HS-27A (cell line): ENCODE data around the gene SEC24C.

Experiments
- DNase-seq: peaks from one replicate; pipeline ENCODE4 v3.0.0-alpha.2; 2012; ENCODE audit warnings: low read depth, missing footprints

Gene SEC24C

DNA sequence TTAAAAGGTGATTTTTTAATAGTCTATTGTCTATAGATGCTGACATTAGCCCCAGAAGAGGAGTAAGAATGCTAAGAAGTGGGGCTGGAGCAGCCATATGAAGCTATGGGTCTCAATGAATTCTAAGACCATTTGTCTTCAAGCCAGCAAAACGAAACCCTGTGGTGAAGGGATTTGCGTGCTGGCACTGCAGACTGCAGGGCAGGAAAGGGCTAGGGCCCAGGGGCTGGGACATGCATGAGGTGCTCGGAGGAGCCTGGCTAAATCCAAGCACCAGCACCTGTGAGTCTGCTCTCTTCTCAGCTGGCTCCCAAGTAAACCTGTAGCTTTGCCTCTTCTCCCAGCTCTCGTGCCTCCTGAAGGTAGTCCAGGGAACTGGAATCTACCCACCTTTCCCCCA, 68.5 kb downstream of the SEC24C start:
- DNase-seq: no peak

DNA sequence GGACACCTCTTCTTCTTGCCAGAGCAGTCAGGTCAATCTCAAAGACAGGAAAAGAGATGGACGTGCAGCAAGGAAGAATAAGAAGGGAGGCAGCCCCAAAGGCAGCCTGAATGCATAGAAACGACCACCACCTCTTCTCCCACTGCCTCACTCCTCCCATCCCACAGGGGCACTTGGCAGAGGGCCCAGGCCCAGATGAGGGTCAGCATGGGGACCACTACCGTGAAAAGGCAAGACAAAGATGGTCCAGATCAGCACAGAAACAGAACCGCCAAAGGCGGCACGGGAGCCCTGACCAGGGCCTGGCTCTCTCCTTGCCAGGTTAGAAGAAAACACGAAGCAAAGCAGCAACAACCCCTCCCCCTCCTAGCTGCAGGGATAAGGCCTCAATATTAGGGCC, 69.2 kb downstream of the SEC24C start:
- no peak for DNase-seq

DNA sequence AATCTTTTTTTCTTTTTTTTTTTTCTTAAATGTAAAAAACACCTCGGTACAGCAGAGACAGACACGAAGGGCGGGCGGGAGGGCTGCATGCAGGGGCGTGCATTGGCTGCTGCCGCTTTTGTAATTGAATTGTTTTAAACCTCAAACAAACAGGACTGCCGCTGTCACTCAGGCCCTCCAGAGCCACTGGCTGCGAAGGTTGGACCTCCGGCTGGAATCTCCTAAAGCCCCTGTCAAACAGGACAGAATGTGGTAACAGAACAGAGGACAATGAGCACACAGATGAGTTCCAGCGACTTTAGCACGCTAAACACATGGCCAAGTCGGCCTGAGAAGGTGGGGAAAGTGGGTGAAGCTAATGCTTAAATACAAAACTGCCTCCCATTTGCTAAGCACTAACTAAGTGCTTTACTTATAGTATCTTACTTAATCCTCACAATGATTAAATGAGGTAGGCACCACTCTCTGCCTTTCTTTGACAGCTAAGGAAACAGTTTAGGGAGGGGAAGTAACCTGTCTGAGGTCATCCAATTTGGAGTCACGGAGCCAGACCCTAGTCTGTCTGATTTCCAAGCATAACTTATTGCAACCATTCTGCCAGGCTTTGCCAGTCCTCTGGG, 70.2 kb downstream of the SEC24C start:
- DNase-seq: no peak

DNA sequence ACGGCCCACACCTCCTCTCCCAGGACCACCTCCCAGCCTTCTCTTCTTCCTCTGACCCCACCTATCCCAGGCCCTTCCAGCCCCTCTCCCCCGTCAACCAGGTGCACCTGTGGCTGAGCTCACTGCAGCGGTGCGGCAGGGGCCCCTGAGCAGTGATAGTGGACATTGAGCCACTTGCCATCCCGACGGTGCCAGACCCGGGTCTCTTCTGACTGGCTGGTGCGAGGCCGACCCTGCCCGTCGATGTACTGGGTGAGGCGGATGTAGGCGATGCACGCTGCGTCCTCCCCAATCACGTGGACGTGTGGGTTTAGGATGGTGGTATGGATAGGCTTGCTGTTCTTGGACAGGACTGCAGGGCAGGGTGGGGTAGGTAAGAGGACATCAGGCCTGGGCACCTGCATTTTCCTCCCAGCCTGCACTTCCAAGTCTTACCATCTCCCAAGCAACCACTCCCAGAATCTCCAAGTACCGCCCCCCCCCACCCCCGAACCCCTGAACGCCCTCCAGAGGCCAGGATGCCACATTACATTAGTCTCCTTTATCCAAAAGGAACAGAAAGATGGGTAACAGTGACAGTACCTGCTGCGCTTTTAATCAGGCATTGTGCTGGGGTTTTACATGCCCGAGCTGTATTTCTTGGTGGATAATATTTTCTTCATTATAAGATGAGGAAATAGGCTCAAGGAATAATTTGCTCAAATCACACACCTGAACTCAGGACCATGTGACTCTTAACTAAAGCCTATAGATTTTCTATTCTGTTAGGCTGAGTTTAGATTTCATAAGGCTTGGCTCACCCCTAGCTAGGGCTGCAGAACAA, 70.9 kb downstream of the SEC24C start:
- DNase-seq: no peak

DNA sequence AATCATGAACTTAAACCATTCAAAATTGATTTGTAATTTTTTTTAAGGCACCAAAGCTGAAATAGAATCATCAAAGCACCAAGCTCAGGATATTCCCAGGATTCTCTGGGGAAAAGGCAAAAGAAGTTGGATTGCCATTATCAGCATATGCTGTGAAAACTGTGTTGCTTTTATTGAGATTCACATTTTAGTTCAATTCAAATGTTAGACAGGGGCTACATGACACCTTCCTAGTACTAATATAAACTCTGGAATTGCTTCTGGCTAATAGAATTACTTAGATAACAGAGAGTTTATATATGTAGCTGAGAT, 71.5 kb downstream of the SEC24C start:
- DNase-seq: no peak

DNA sequence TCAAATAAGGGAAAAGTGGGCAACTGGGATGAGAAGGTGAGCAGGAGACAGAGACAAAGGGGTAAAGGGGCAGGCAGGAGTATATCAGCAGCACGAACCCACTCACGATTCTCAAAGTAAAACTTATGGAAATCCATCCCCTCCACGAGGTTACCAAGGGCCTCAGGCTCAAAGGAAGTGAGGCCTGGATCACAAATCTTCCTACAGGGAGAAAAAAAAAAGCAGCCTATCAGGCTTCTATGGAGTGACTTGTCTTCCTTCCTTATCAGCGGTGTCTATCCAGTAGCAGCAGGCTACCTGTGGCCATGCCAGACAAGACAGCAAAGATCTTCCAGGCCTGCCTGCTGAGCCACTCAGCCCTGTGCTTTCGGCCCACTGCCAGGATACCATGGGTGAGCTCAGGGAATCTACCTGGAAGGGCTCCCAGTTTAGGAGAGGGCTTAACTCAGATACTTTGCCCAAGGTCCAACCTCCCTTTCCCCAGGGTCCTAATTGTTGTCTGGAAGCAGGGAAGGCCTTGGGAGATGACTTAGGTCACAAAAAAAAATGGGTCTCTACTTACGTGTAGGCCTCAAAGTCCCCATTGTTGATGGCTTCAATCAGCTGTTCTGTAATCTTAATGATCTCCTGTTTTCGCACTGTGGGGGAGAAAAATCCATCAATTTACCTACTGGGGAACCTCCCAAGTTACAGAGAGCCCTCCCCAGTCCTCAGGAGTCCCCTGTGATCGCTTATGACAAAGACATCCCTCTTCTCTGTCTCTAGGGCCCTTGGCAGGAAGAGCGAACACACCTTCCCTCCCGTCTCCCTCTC, 73.0 kb downstream of the SEC24C start:
- no peak for DNase-seq

DNA sequence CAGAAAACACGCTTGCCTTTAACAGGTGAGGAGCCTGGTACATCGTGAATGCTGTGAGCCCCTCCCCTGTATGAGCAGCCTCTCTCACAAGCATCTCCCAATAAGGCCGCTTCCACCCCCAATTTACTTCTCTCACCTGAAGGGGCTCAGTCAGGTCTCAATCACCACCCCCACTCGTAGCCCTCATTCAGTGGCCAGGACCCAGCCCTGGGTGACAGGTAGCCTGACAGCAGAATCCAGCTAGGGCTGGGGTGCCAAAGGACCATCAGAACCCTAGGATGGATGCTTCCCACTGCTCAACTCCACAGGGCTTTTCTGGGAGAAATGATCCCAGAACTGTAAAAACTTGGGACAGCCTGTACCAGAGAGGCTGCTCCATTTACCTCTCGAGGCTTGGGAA, 73.7 kb downstream of the SEC24C start:
- no peak for DNase-seq

DNA sequence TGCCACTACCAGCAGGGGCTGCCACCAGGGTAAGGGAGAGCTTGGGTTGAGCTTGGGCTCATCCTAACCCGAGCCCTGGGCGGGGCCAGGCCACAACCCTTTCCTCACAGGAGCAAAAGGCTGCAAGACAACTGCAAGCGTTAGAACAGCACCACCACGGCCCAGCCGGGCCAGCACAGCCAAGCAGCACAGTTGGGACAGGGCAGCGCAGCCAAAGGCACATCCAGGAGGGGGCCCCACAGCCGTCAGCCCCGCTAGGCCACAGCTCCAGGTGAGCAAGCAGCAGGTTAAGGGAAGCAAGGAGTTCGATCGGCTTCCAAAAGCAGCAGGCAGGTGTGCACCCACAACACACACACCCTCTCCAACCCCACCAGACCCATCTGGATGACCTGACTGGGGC, 74.2 kb downstream of the SEC24C start:
- DNase-seq: no peak

DNA sequence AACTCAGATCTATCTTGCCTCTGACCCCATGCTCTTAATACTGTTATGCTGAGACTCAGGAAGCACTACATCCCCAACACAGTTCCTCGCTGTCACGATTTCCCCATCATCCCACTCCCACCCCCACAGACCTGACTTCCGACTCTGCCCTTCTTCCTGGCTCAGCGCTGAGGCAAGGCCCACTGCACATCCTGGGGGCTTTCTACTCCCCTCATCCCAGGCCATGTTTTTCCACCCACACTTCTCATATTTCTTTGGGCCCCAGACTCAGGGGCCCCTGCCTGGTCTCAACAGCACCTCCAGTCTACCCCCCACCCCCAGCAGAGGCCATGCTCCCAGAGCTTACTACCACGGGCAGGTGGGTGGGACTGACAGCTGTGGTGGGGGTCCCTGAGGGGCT, 74.9 kb downstream of the SEC24C start:
- DNase-seq: no peak

DNA sequence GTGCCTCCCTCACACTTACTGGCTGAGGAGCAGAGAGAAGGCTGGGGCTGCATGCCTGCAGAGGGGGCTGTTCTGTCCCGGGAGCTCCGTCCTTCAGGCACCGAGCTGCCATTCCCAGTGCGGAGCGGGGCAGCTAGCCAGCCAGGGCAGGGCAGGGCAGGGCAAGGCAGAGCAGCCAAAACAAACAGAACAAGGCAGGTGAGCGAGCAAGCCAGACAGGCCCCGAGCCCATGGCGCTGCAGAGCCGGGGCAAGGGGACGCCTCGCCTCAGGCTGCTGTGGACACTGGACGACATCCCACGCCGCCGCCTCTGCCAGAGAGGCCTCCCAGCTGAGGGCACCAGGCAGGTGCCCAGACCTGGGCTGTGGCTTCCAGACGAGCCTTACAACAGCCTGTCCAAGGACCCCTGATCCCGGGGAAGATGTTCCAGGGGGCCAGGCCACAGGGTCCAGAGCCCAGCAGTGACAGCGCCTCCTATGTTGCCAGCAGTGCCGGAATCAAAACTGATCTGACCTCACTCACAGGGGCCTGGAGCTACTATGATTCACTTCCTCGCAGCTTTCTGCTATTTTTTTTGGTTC, 75.4 kb downstream of the SEC24C start:
- no peak for DNase-seq
